ENCODE results near the gene B3GALT6.

GRCh38 chr1:1206966-1207531 lies 25.0 kb upstream of the B3GALT6 start:
- TF ChIP-seq CTCF (IDR thresholded peaks at IDR 0.05) (no peak), EP300 (IDR thresholded peaks at IDR 0.05) (no peak)

Measured in stomach (tissue), 4 donors.